Posterior cingulate gyrus (tissue), 11 donors: Measurements from ENCODE around the gene ZP1.
A peak's percentile ranks its signal among the peaks of the same experiment; 100 is the strongest.

Source experiments
- DNase-seq, 10 donors: peaks; one replicate each; pipeline versions ENCODE4 v3.0.0 to v3.0.0-alpha.2; 2020 to 2021; ENCODE audit warnings: mixed read lengths in 3 of 10
- intact Hi-C: fragments of 100-400 bp; cut with DNase I; formaldehyde crosslinking; loops from one replicate; pipeline ENCODE4 v1.15.1; 2023

Gene ZP1

DNA sequence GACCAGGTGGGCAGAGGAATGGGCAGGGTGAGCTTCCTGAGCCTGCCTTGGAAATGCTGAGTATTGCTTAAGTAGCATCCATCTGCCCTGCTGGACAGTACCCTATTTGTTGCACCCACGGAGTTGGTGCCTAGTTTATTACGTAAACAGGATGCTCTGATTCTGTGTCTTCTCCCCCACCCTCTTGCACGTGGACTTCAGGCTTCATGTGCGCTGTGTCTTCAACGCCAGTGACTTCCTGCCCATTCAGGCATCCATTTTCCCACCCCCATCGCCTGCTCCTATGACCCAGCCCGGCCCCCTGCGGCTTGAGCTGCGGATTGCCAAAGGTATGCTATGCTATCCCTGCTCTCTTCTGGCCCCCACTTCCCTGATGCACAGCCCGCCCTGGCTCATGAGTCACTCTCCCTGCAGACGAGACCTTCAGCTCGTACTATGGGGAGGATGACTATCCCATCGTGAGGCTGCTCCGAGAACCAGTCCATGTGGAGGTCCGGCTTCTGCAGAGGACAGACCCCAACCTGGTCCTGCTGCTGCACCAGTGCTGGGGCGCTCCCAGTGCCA, 5.7 kb downstream of the ZP1 start:
- intact Hi-C loops, result no loop called here
- peak in 1 of 10 donors; percentile 86 for DNase-seq

- intact Hi-C loops, result no loop called here
- no peak for DNase-seq
Measured at GRCh38 chr11:60873533-60873932, 6.2 kb downstream of the ZP1 start.

- DNase-seq, result peak in 2 of 10 donors; percentile 33 to 76
- intact Hi-C loops, result no loop called here
Measured at GRCh38 chr11:60874421-60875365, 7.4 kb downstream of the ZP1 start.

- no peak for DNase-seq
- intact Hi-C loops, result no loop called here
Measured at GRCh38 chr11:60875366-60876167, 8.2 kb downstream of the ZP1 start.

- intact Hi-C loops, result no loop called here
- peak in 1 of 10 donors; percentile 74 for DNase-seq
Measured at GRCh38 chr11:60876168-60876485, 8.8 kb downstream of the ZP1 start.

GRCh38 chr11:60878245-60879101, 11.1 kb downstream of the ZP1 start:
- intact Hi-C loops, result no loop called here
- no peak for DNase-seq

DNA sequence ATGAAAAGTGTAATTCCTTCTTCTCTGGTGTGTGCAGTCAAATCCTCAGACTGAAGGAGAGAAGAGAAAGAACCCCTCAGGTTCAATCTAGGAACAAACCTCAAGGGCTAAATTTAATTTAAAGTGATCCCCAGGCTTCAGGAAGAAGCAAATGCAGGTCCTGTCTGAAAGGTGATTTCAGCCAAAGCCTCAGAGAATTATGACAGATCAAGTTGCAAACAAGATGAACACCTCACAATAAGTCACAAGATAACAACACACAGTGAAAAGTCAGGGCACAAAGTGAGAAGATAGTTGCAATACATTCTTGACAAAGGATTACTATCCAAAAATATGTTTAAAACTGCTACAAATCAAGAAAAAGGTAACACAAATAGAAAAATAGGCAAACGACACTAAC, 11.8 kb downstream of the ZP1 start:
- no peak for DNase-seq
- intact Hi-C loops, result no loop called here

DNA sequence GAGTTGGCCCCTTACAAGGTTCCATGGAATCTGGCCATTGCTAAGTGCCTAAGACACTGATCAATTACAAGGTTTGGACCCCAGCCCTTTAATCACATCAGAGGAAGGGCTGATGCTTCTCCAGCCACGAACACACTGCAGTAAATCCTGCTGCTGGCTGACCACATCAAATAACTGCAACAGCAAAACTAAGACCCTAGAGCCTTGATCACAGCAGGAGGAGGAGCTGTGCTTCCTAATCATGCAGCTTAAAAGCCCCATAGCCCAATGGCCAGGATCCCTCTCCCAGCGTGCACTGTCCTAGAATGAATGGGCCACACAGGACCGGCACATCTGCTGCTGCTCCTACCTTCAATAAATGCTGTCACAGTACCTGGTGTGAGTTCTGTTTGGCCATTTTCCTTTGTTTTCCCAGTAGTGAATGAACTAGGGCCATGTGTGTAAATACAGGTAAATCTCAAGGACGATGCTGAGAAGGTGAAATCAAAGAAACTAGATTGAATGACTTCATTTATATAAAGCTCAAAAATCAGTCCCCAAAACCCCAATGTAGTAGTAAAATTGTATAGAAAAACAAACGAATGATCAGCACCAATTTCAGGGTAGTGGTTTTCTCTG, 12.7 kb downstream of the ZP1 start:
- no peak for DNase-seq
- intact Hi-C loops, result no loop called here

DNA sequence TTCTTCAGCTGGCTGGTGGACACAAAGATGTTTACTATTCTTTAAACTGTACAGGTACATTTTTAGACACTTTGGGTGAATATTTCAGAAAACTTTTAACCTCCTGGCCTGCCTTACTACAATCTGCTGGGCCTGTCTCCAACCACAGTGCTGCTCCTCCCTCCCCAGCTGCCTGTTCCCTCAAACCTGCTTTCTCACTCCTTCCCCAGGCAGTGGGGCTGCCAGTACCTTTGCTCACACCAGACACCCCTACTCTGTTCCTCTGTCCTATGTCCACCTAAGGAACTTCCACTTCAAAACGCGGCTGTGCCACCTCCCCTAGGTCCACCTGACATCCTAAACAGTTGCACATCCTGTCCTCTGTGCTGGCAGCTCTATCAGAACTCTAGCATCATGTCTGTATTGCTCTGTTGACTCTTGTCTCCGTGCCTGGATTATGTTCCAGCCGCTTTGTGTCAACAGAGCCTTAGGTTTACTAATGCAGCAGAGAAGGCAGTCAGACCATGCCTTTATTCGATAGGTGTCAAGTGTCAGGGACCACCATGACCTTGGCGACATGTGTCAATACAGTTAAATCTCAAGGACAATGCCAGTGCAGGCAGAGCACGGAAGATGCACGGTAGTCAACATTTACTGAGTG, 13.4 kb downstream of the ZP1 start:
- intact Hi-C loops, result no loop called here
- DNase-seq, result no peak

DNA sequence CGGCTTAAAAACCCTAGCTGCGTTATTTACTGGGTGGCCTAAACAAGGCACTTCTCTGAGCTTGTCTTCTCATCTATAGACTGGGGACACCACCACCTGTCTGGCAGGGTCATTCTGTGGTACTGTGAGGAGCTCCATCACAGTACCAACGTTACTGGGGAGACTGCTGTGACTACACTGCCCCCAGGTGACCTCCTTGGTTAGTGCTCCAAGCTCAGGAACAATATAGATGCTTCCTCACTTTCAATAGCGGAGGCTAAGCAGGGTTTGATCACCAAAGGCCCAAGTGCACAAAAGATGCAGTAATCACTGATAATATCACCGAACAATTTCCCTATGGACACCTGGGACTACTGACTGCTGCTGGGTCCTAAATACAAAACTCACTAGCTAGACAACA, 20.2 kb downstream of the ZP1 start:
- peak in 3 of 10 donors; percentile 38 to 89 (median 55) for DNase-seq
- intact Hi-C loops, result loop anchor here (1.0 kb wide), 1 partner anchor 56 kb away; no protein-coding TSS in a partner anchor

DNA sequence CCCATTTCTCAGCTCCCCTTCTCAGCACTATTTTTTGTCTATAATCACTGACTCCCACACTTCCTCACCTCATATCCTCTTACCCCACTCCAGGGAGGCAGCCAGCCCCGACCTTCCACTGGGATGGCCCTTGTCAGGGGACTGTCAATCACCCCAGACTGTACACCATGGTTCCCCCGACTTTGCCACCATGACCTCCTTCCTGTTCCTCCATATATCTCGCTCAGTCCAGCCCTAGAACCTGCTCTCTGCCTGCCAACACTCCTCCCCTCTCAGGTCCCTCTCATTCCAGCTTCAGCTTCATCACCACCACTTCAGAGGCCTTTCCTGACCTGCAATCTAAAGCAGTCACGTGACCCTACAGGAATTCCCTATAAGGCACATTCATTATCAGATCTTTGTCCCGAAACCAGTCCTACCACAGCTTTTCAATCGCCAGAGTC, 22.5 kb downstream of the ZP1 start:
- DNase-seq, result no peak
- intact Hi-C loops, result loop anchor here (10.0 kb wide), 1 partner anchor 115 kb away; no protein-coding TSS in a partner anchor

DNA sequence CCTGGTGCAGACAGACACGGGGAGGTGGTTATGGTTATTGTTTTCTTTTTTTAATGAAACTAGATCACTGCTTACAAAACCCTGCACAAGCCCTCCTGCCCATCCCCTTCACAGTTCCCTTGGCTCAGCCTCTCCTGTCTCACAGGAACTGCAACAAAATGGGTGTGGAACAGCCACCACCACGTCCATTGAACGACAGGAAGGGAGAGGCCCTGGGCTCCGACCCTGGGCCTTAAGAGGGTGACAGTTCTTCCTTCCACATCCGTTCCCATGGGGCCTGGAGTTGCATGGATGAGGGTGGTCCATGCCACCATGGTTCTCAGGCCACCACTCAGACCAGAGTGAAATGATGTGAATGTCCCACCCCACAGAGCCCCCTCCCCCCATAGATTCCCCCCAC, 23.4 kb downstream of the ZP1 start:
- intact Hi-C loops, result loop anchor here (10.0 kb wide), 1 partner anchor 116 kb away; no protein-coding TSS in a partner anchor
- no peak for DNase-seq

GRCh38 chr11:60891103-60891741, 23.9 kb downstream of the ZP1 start:
- intact Hi-C loops, result loop anchor here (10.0 kb wide), 1 partner anchor 116 kb away; no protein-coding TSS in a partner anchor
- DNase-seq, result no peak

GRCh38 chr11:60895687-60896086, 28.3 kb downstream of the ZP1 start:
- intact Hi-C loops, result loop anchor here (10.0 kb wide), 1 partner anchor 121 kb away; no protein-coding TSS in a partner anchor
- DNase-seq, result no peak

- intact Hi-C loops, result loop anchor here (10.0 kb wide), 1 partner anchor 123 kb away; no protein-coding TSS in a partner anchor
- no peak for DNase-seq
Measured at GRCh38 chr11:60897496-60897895, 30.2 kb downstream of the ZP1 start.

- intact Hi-C loops, result loop anchor here (1.0 to 10.0 kb wide), 2 partner anchors 68 to 124 kb away; no protein-coding TSS in a partner anchor
- no peak for DNase-seq
Measured at GRCh38 chr11:60899046-60899936, 31.9 kb downstream of the ZP1 start.

DNA sequence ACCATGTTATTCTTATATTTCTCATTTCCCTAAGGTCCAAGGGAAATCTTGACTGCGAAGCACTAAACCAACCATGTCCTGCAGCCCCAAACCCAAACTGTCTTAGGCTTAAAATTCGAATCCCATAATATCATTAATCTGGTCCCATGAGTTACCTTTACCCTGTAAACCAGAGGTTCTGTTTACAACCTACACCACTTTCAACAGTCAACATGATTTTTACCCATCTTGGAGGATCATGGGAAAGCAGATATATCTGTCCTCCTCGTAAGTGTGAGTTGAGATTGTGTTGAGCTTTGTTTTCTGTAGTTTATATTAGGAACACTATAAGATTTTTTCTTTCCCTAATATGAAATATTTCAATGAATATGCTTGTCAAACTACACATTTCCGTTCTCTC, 32.6 kb downstream of the ZP1 start:
- intact Hi-C loops, result loop anchor here (1.0 to 10.0 kb wide), 2 partner anchors 69 to 125 kb away; no protein-coding TSS in a partner anchor
- no peak for DNase-seq
